ENCODE results near the gene EFNB1.
A peak's percentile ranks its signal among the peaks of the same experiment; 100 is the strongest.

The EFNB1 gene

GRCh38 chrX:68827848-68828624, 785 bp upstream of the EFNB1 start:
- peak; percentile 46 for DNase-seq

GRCh38 chrX:68829582-68830418, 979 bp downstream of the EFNB1 start:
- DNase-seq: peak; percentile 23

GRCh38 chrX:68830419-68831404, 1.9 kb downstream of the EFNB1 start:
- DNase-seq: no peak

- DNase-seq: no peak
Measured at GRCh38 chrX:68831405-68832100, 2.7 kb downstream of the EFNB1 start.

GRCh38 chrX:68832101-68832416, 3.2 kb downstream of the EFNB1 start:
- DNase-seq: peak; percentile 59

- DNase-seq: no peak
Measured at GRCh38 chrX:68832516-68833447, 4.0 kb downstream of the EFNB1 start.

- DNase-seq: no peak
Measured at GRCh38 chrX:68833448-68833805, 4.6 kb downstream of the EFNB1 start.

- DNase-seq: no peak
Measured at GRCh38 chrX:68833855-68834331, 5.1 kb downstream of the EFNB1 start.

- no peak for DNase-seq
Measured at GRCh38 chrX:68834371-68835103, 5.7 kb downstream of the EFNB1 start.

GRCh38 chrX:68835104-68835442, 6.3 kb downstream of the EFNB1 start:
- DNase-seq: no peak

- no peak for DNase-seq
Measured at GRCh38 chrX:68835468-68835867, 6.6 kb downstream of the EFNB1 start.

- no peak for DNase-seq
Measured at GRCh38 chrX:68837119-68837518, 8.3 kb downstream of the EFNB1 start.

- no peak for DNase-seq
Measured at GRCh38 chrX:68838571-68838910, 9.7 kb downstream of the EFNB1 start.

GRCh38 chrX:68839771-68840170, 10.9 kb downstream of the EFNB1 start:
- DNase-seq: no peak

- no peak for DNase-seq
Measured at GRCh38 chrX:68840256-68840655, 11.4 kb downstream of the EFNB1 start.

- DNase-seq: no peak
Measured at GRCh38 chrX:68841251-68842049, 12.6 kb downstream of the EFNB1 start.

- DNase-seq: no peak
Measured at GRCh38 chrX:68842351-68842750, 13.5 kb downstream of the EFNB1 start.

GRCh38 chrX:68842781-68843581, 14.2 kb downstream of the EFNB1 start:
- no peak for DNase-seq

- no peak for DNase-seq
Measured at GRCh38 chrX:68843992-68844391, 15.2 kb downstream of the EFNB1 start.

Measured in HCEC 1CT (cell line).